GM19240 (cell line): ENCODE measurements around the gene RANBP3L.
"Not testable (repeated sequence)": the region's sequence is repeated elsewhere in the genome, so short reads cannot be mapped to it uniquely, and the experiment has no call there.

Experiments
- DNase-seq: peaks from one replicate; pipeline ENCODE4 v3.0.0; 2011; ENCODE audit warnings: low spot score; ENCODE audit not compliant: insufficient read length

Gene RANBP3L

GRCh38 chr5:36206913-36207312 lies 94.8 kb downstream of the RANBP3L start:
- DNase-seq, result no peak

GRCh38 chr5:36205329-36205728 lies 96.4 kb downstream of the RANBP3L start:
- no peak for DNase-seq

- no peak for DNase-seq
These were observed 99.2 kb downstream of the RANBP3L start for GRCh38 chr5:36202521-36202961.

GRCh38 chr5:36200513-36200912 lies 101.2 kb downstream of the RANBP3L start:
- no peak for DNase-seq

GRCh38 chr5:36199620-36200019 lies 102.1 kb downstream of the RANBP3L start:
- DNase-seq, result no peak

- not testable (repeated sequence) for DNase-seq
These were observed 102.9 kb downstream of the RANBP3L start for GRCh38 chr5:36198783-36199182.
